DND-41 (cell line): ENCODE results near the gene TRIM6.
"Not testable (repeated sequence)": the region's sequence is repeated elsewhere in the genome, so short reads cannot be mapped to it uniquely, and the experiment has no call there.

Experiments used
- ATAC-seq: fragments of 200-7000 bp; cut with Tn5 transposase; 3 replicates; pipeline ENCODE4 v1.9.1; 2021; ENCODE audit warnings: low read depth; ENCODE audit not compliant: insufficient read depth
- DNase-seq: peaks from one replicate; pipeline ENCODE4 v3.0.0-alpha.2; 2020
- H2AFZ ChIP-seq: 2 replicates; pipeline ENCODE4 v1.6.0; 2012; ENCODE audit warnings: low read depth, low read length
- H3K27ac ChIP-seq: 2 replicates; pipeline ENCODE4 v1.5.1; 2012; ENCODE audit warnings: low read length, inconsistent platforms
- H3K27me3 ChIP-seq: fragments of 200-600 bp; sonication (generic); 2 replicates; pipeline ENCODE4 v1.6.0; 2012; ENCODE audit warnings: low read length, mild to moderate bottlenecking, inconsistent platforms; ENCODE audit not compliant: insufficient read depth, poor library complexity
- H3K36me3 ChIP-seq: 2 replicates; pipeline ENCODE4 v1.5.1; 2012; ENCODE audit warnings: low read length, inconsistent platforms; ENCODE audit not compliant: insufficient read depth
- H3K4me1 ChIP-seq: 2 replicates; pipeline ENCODE4 v1.5.1; 2012; ENCODE audit warnings: mild to moderate bottlenecking, low read length; ENCODE audit not compliant: insufficient read depth
- H3K4me2 ChIP-seq: 2 replicates; pipeline ENCODE4 v1.6.0; 2012; ENCODE audit warnings: mild to moderate bottlenecking, moderate library complexity, low read length, inconsistent platforms; ENCODE audit not compliant: insufficient read depth
- H3K4me3 ChIP-seq, 2 experiments: fragments of 200-600 bp in 1 of 2; shearing (Covaris generic) in 1 of 2; 2 replicates each; pipeline ENCODE4 v1.5.1; 2012 to 2016; ENCODE audit warnings: inconsistent platforms in 2 of 2, low read length in 2 of 2, mild to moderate bottlenecking in 2 of 2, low read depth in 1 of 2, moderate library complexity in 1 of 2
- H3K79me2 ChIP-seq: 2 replicates; pipeline ENCODE4 v1.6.0; 2012; ENCODE audit warnings: low read length, inconsistent platforms; ENCODE audit not compliant: insufficient read depth
- H3K9ac ChIP-seq: 2 replicates; pipeline ENCODE4 v1.6.0; 2012; ENCODE audit warnings: low read depth, mild to moderate bottlenecking, inconsistent platforms, low read length, moderate library complexity
- H3K9me3 ChIP-seq: 2 replicates; pipeline ENCODE4 v1.5.1; 2012; ENCODE audit warnings: low read length, moderate library complexity, mild to moderate bottlenecking, inconsistent platforms; ENCODE audit not compliant: insufficient read depth, severe bottlenecking
- H4K20me1 ChIP-seq: 2 replicates; pipeline ENCODE4 v1.6.0; 2012; ENCODE audit warnings: low read length; ENCODE audit not compliant: insufficient read depth
- CTCF ChIP-seq: IDR thresholded peaks from 2 replicates; pipeline ENCODE4 v1.5.1; 2012; ENCODE audit warnings: borderline replicate concordance, low read length, moderate library complexity, mild to moderate bottlenecking; ENCODE audit not compliant: poor library complexity, severe bottlenecking; ENCODE audit errors: extremely low read depth
- EZH2 ChIP-seq: IDR thresholded peaks from 3 replicates; pipeline ENCODE4 v1.6.1; 2012; ENCODE audit warnings: borderline replicate concordance, low read depth, mild to moderate bottlenecking, moderate library complexity, low read length, inconsistent platforms; ENCODE audit not compliant: severe bottlenecking

The TRIM6 gene

GRCh38 chr11:5655474-5655873 lies 59.0 kb downstream of the TRIM6 start:
- H3K27ac ChIP-seq: no peak overlapping the region

DNA sequence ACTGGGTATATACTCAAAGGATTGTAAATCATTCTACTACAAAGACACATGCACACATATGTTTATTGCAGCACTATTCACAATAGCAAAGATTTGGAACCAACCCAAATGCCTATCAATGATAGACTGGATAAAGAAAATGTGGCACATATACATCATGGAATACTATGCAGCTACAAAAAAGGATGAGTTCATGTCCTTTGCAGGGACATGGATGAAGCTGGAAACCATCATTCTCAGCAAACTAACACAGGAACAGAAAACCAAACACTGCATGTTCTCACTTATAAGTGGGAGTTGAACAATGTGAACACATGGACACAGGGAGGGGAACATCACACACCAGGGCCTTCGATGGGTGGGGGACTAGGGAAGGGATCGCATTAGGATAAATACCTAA lies 60.5 kb downstream of the TRIM6 start:
- not testable (repeated sequence) for H3K27me3 ChIP-seq, H4K20me1 ChIP-seq, H3K4me2 ChIP-seq, H3K4me3 ChIP-seq, H3K27ac ChIP-seq, DNase-seq, H3K79me2 ChIP-seq, H2AFZ ChIP-seq, H3K9me3 ChIP-seq, H3K36me3 ChIP-seq, H3K4me1 ChIP-seq, ATAC-seq, H3K9ac ChIP-seq

More at GRCh38 chr11:5655474-5655873, 59.0 kb downstream of the TRIM6 start:
- Histone ChIP-seq H3K79me2 (no peaks in the 10 kb centered on the region), H3K27me3 (no peaks in the 10 kb centered on the region), H3K4me2 (no peak overlapping the region), H3K4me3 (no peak overlapping the region), H3K4me1 (no peaks in the 10 kb centered on the region), H3K36me3 (no peaks in the 10 kb centered on the region), H3K9ac (no peak overlapping the region), H3K9me3 (no peaks in the 10 kb centered on the region), H4K20me1 (no peaks in the 10 kb centered on the region), H2AFZ (no peak overlapping the region)
- DNase-seq (no peak), ATAC-seq (no peak)
- TF ChIP-seq EZH2: no peak
- no peak for TF ChIP-seq CTCF

- H3K27me3 ChIP-seq: no peaks in the 10 kb centered on the region
- no peaks in the 10 kb centered on the region for H3K4me1 ChIP-seq
- ATAC-seq (no peak), DNase-seq (no peak)
- H2AFZ ChIP-seq: no peak overlapping the region
- TF ChIP-seq CTCF (no peak), EZH2 (no peak)
- H4K20me1 ChIP-seq: no peaks in the 10 kb centered on the region
- no peak overlapping the region for H3K4me2 ChIP-seq
- H3K36me3 ChIP-seq: peaks cover 2% of the 10 kb centered on the region; the same call in 1 of the 2 replicates
- no peak overlapping the region for H3K27ac ChIP-seq
- no peaks in the 10 kb centered on the region for H3K79me2 ChIP-seq
- no peak overlapping the region for H3K4me3 ChIP-seq
- H3K9ac ChIP-seq: no peak overlapping the region
- no peaks in the 10 kb centered on the region for H3K9me3 ChIP-seq
Measured at GRCh38 chr11:5658318-5658717, 61.9 kb downstream of the TRIM6 start.
